Endodermal cell (in vitro differentiated cells): ENCODE results near the gene PLK5. TPM values are rescaled to one million over a fixed set of nuclear protein-coding genes. Genes with fewer than 3 reads are reported as not detected.
A peak's percentile ranks its signal among the peaks of the same experiment; 100 is the strongest.

ENCODE experiments used
- DNase-seq: peaks from one replicate; pipeline ENCODE4 v3.0.0-alpha.2; 2017
- H3K27ac ChIP-seq: 2 replicates; pipeline ENCODE4 v1.5.1; 2013; ENCODE audit warnings: mild to moderate bottlenecking, low read depth, low read length, moderate library complexity
- H3K27me3 ChIP-seq: 2 replicates; pipeline ENCODE4 v1.6.1; 2013; ENCODE audit warnings: mild to moderate bottlenecking, low read length, moderate library complexity; ENCODE audit not compliant: insufficient read depth, control insufficient read depth, poor library complexity, severe bottlenecking
- H3K36me3 ChIP-seq: 2 replicates; pipeline ENCODE4 v1.7.0; 2013; ENCODE audit warnings: mild to moderate bottlenecking, low read length, moderate library complexity; ENCODE audit not compliant: control insufficient read depth, insufficient read depth
- H3K4me1 ChIP-seq: one replicate; pipeline ENCODE4 v1.7.0; 2013; ENCODE audit warnings: low read length; ENCODE audit not compliant: control insufficient read depth, insufficient read depth
- H3K4me3 ChIP-seq: 2 replicates; pipeline ENCODE4 v1.5.1; 2013; ENCODE audit warnings: mild to moderate bottlenecking, low read length, moderate library complexity
- H3K9ac ChIP-seq: 2 replicates; pipeline ENCODE4 v1.6.1; 2013; ENCODE audit warnings: mild to moderate bottlenecking, low read length, moderate library complexity; ENCODE audit not compliant: poor library complexity, severe bottlenecking; ENCODE audit errors: extremely low read depth
- H3K9me3 ChIP-seq: 2 replicates; pipeline ENCODE4 v1.6.1; 2013; ENCODE audit warnings: mild to moderate bottlenecking, low read length, moderate library complexity; ENCODE audit not compliant: control insufficient read depth
- H3K27ac Mint-ChIP-seq: 2 replicates; pipeline ENCODE4 v1.8.0; 2020; ENCODE audit warnings: mixed read lengths
- H3K27me3 Mint-ChIP-seq: 2 replicates; pipeline ENCODE4 v1.8.0; 2021; ENCODE audit warnings: mild to moderate bottlenecking, mixed read lengths; ENCODE audit not compliant: insufficient read depth
- H3K36me3 Mint-ChIP-seq: 2 replicates; pipeline ENCODE4 v1.8.0; 2020; ENCODE audit warnings: low read depth, mixed read lengths
- H3K4me1 Mint-ChIP-seq: 2 replicates; pipeline ENCODE4 v1.8.0; 2020; ENCODE audit warnings: mixed read lengths
- H3K4me3 Mint-ChIP-seq: 2 replicates; pipeline ENCODE4 v1.8.0; 2020; ENCODE audit warnings: mild to moderate bottlenecking, moderate library complexity, mixed read lengths
- H3K9me3 Mint-ChIP-seq: 2 replicates; pipeline ENCODE4 v1.8.0; 2020; ENCODE audit warnings: mild to moderate bottlenecking, mixed read lengths
- WGBS, 2 experiments: methylation state at CpG; one replicate each; pipeline versions ENCODE4 v1.1.5 to v1.1.7; 2013; ENCODE audit warnings: missing lambda C conversion rate in 2 of 2, mixed read lengths in 1 of 2; ENCODE audit not compliant: insufficient coverage in 1 of 2, insufficient read length in 1 of 2; 5-methylcytosine and 5-hydroxymethylcytosine counted together
- total RNA-seq, 2 donors: library from RNA; stranded (reverse); fragmentation: NEBNext Ultra II Directional in 1 of 2; extraction: Animal tissue kit (Norgen Biotek cat#: 25700) in 1 of 2; gene quantifications; 2 replicates in 1 of 2; 3 replicates in 1 of 2; pipeline ENCODE4 v1.2.1, GENCODE V29; 2021
- TF ChIP-seq, protein P1 (sequence below): fragments of 200-600 bp; sonication (generic); conservative IDR thresholded peaks from 2 replicates; pipeline ENCODE4 v1.5.0; 2021; ENCODE audit warnings: antibody characterized with exemption, mild to moderate bottlenecking

Gene PLK5
- total RNA-seq, 2 donors from 2014 or later = 0.48 TPM; not detected in 1

DNA sequence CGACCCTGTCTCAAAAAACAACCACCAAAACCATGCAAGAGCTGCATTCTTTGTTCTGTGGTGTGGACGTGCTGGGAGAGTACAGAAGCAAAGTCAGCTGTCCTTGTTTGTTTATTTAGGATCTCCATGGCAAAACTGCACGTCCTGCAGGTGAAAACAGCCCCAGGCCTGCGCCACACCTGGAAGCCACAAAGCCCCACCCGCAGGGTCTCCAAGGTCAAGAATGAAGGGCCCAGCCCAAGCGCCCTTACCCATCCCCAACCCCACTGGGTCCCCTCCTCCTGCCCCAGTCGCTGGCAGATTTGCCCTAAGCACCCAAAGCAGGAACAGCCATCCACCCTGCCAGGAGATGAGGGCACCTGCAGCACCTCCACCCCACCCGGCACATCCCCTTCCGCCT, 58.3 kb downstream of the PLK5 start:
- no peaks in the 10 kb centered on the region for H3K9me3 ChIP-seq
- Mint-ChIP-seq H3K4me3 (no peak overlapping the region), H3K27me3 (no peaks in the 10 kb centered on the region), H3K27ac (no peak overlapping the region), H3K36me3 (peaks cover 59% of the 10 kb centered on the region), H3K9me3 (no peaks in the 10 kb centered on the region), H3K4me1 (no peaks in the 10 kb centered on the region)
- peaks cover 36% of the 10 kb centered on the region for H3K36me3 ChIP-seq
- H3K4me1 ChIP-seq = no peaks in the 10 kb centered on the region
- no peak overlapping the region for H3K27ac ChIP-seq
- H3K4me3 ChIP-seq = no peak overlapping the region
- TF ChIP-seq, protein P1, sequence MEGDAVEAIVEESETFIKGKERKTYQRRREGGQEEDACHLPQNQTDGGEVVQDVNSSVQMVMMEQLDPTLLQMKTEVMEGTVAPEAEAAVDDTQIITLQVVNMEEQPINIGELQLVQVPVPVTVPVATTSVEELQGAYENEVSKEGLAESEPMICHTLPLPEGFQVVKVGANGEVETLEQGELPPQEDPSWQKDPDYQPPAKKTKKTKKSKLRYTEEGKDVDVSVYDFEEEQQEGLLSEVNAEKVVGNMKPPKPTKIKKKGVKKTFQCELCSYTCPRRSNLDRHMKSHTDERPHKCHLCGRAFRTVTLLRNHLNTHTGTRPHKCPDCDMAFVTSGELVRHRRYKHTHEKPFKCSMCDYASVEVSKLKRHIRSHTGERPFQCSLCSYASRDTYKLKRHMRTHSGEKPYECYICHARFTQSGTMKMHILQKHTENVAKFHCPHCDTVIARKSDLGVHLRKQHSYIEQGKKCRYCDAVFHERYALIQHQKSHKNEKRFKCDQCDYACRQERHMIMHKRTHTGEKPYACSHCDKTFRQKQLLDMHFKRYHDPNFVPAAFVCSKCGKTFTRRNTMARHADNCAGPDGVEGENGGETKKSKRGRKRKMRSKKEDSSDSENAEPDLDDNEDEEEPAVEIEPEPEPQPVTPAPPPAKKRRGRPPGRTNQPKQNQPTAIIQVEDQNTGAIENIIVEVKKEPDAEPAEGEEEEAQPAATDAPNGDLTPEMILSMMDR = no peak
- WGBS, 2 experiments = 92 to 98% methylated on average over 6 to 9 of the region's 9 CpGs
- DNase-seq = no peak
- no peak overlapping the region for H3K9ac ChIP-seq
- H3K27me3 ChIP-seq = no peaks in the 10 kb centered on the region

GRCh38 chr19:1584500-1585242, 60.8 kb downstream of the PLK5 start:
- no peaks in the 10 kb centered on the region for H3K4me1 ChIP-seq
- H3K27ac Mint-ChIP-seq = no peak overlapping the region
- no peaks in the 10 kb centered on the region for H3K27me3 Mint-ChIP-seq
- no peak for DNase-seq
- H3K9me3 ChIP-seq = no peaks in the 10 kb centered on the region
- no peaks in the 10 kb centered on the region for H3K4me1 Mint-ChIP-seq
- peaks cover 58% of the 10 kb centered on the region for H3K36me3 Mint-ChIP-seq
- H3K27ac ChIP-seq = no peak overlapping the region
- H3K4me3 ChIP-seq = no peak overlapping the region
- H3K9ac ChIP-seq = no peak overlapping the region
- H3K9me3 Mint-ChIP-seq = no peaks in the 10 kb centered on the region
- H3K27me3 ChIP-seq = no peaks in the 10 kb centered on the region
- no peak overlapping the region for H3K4me3 Mint-ChIP-seq
- peaks cover 44% of the 10 kb centered on the region for H3K36me3 ChIP-seq
- TF ChIP-seq, protein P1 = no peak
- 98% methylated on average over 58 to 87 of the region's 87 CpGs for WGBS, 2 experiments

DNA sequence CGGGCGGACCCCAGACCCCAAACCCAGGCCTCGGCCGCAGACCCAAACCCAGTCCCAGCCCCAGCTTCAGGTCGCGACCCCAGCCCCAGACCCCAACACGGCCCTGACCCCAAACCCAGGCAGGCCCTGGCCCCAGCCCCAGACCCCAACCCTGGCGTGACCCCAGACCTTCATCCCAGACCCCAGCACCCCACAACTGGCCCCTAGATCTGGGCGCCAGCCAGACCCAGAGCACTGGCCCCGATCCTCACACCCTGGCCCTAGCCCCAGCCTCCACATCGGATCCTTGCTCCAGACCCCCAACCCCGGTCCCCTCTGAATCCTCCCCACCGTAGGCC, 61.3 kb downstream of the PLK5 start:
- no peaks in the 10 kb centered on the region for H3K9me3 Mint-ChIP-seq
- Histone ChIP-seq H3K4me1 (no peaks in the 10 kb centered on the region), H3K27ac (no peak overlapping the region), H3K27me3 (no peaks in the 10 kb centered on the region), H3K4me3 (no peak overlapping the region), H3K36me3 (peaks cover 44% of the 10 kb centered on the region), H3K9me3 (no peaks in the 10 kb centered on the region), H3K9ac (no peak overlapping the region)
- WGBS, 2 experiments = 96 to 100% methylated on average over 5 to 13 of the region's 13 CpGs
- H3K4me1 Mint-ChIP-seq = no peaks in the 10 kb centered on the region
- H3K27me3 Mint-ChIP-seq = no peaks in the 10 kb centered on the region
- no peak overlapping the region for H3K4me3 Mint-ChIP-seq
- H3K36me3 Mint-ChIP-seq = peaks cover 56% of the 10 kb centered on the region
- TF ChIP-seq, protein P1 = no peak
- H3K27ac Mint-ChIP-seq = peak overlapping the region; percentile 61
- DNase-seq = no peak

Other genes with a start within 250 kb of the PLK5 start
- gene FAM174C, start 248.5 kb upstream of the PLK5 start, total RNA-seq = 10 to 100 TPM; 45.1 to 46.0 TPM
- gene EFNA2, start 238.2 kb upstream of the PLK5 start, total RNA-seq = 10 to 100 TPM; 28.6 to 30.7 TPM
- gene NDUFS7, start 140.2 kb upstream of the PLK5 start, total RNA-seq = 10 to 100 TPM; 57.0 to 62.5 TPM
- 10 to 100 TPM; 38.4 to 49.6 TPM for gene GAMT, start 122.5 kb upstream of the PLK5 start, total RNA-seq
- 100 to 1,000 TPM; 154 to 179 TPM for gene DAZAP1, start 116.5 kb upstream of the PLK5 start, total RNA-seq
- 1,000 to 10,000 TPM; 1,298 to 1,321 TPM for gene RPS15, start 85.7 kb upstream of the PLK5 start, total RNA-seq
- under 1 TPM; 0.38 to 0.57 TPM for gene APC2, start 74.0 kb upstream of the PLK5 start, total RNA-seq
- gene C19orf25, start 44.9 kb upstream of the PLK5 start, total RNA-seq = 10 to 100 TPM; 40.0 to 51.1 TPM
- 10 to 100 TPM; 25.2 to 31.6 TPM for gene PCSK4, start 33.7 kb upstream of the PLK5 start, total RNA-seq
- gene REEP6, start 32.9 kb upstream of the PLK5 start, total RNA-seq = 10 to 100 TPM; 24.7 to 49.4 TPM
- 1 to 10 TPM; 4.1 to 4.8 TPM for gene ADAMTSL5, start 11.1 kb upstream of the PLK5 start, total RNA-seq
- gene MEX3D, start 44.2 kb downstream of the PLK5 start, total RNA-seq = 100 to 1,000 TPM in 1 of 2 donors, 10 to 100 TPM in 1; 94.1 to 103 TPM
- gene MBD3, start 68.8 kb downstream of the PLK5 start, total RNA-seq = 100 to 1,000 TPM; 108 TPM
- gene UQCR11, start 81.4 kb downstream of the PLK5 start, total RNA-seq = 100 to 1,000 TPM; 171 to 195 TPM
- 100 to 1,000 TPM; 233 to 268 TPM for gene TCF3, start 128.5 kb downstream of the PLK5 start, total RNA-seq
- gene ONECUT3, start 229.4 kb downstream of the PLK5 start, total RNA-seq = under 1 TPM in 1 of 2 donors, not detected in 1; 0.04 TPM